Upper lobe of left lung (tissue), 4 donors: ENCODE data around the gene EPHB2.

Experiments
- CTCF ChIP-seq, 6 experiments: fragments of 450-650 bp in 4 of 6; fragments of 200-600 bp in 2 of 6; sonication (generic) in 2 of 6; IDR thresholded peaks; one replicate each; pipeline ENCODE4 v1.5.1; 2016 to 2019; ENCODE audit warnings: antibody characterized with exemption in 6 of 6
- EP300 ChIP-seq, 4 donors: sonication (generic); formaldehyde crosslinking; IDR thresholded peaks; one replicate each; pipeline ENCODE4 v1.5.1; 2017; ENCODE audit warnings: antibody characterized with exemption in 4 of 4, control low read depth in 2 of 4
- POLR2AphosphoS5 ChIP-seq, 2 donors: sonication (generic); formaldehyde crosslinking; IDR thresholded peaks; one replicate each; pipeline ENCODE4 v1.5.1; 2017; ENCODE audit warnings: antibody characterized with exemption in 2 of 2

GRCh38 chr1:22959545-22960360 is 249.1 kb downstream of the EPHB2 start:
- TF ChIP-seq CTCF (IDR thresholded peaks at IDR 0.05): no peak
- TF ChIP-seq POLR2AphosphoS5 (IDR thresholded peaks at IDR 0.05): no peak
- TF ChIP-seq EP300 (IDR thresholded peaks at IDR 0.05): no peak
